Activated CD4-positive, alpha-beta T cell treated with anti-CD3 and anti-CD28 coated beads, Interleukin-2, Interleukin-4, amounts not matched to agents 100 ng/mL and 50 ng/mL, durations not matched to agents 16 hours and 8 hours (primary cell): ENCODE results near the gene SCN10A.

ENCODE experiments used
- DNase-seq: peaks from one replicate; pipeline ENCODE4 v3.0.0-alpha.2; 2020; ENCODE audit warnings: low spot score

The SCN10A gene

DNA sequence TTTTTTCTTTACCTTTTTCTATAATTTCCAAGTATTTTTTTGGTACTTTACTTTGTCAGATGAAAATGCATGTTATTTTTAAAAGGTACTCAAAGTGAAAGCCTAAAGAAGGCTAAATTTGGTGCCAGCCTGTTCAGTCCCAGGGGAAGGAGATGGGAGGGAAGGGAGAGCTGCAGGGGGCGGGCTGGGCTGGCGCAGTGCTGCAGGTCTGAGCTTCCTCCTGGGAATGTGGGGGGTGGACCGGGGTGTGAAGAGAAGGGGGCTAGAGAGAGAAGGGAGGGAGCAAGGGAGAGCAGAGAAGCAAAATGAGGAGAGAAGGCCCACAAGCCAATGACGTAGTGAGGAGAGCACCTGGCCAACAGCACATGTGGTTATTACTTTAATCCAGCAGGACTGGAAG lies 95.6 kb downstream of the SCN10A start:
- DNase-seq = no peak

GRCh38 chr3:38717355-38718240 lies 98.4 kb downstream of the SCN10A start:
- no peak for DNase-seq

DNA sequence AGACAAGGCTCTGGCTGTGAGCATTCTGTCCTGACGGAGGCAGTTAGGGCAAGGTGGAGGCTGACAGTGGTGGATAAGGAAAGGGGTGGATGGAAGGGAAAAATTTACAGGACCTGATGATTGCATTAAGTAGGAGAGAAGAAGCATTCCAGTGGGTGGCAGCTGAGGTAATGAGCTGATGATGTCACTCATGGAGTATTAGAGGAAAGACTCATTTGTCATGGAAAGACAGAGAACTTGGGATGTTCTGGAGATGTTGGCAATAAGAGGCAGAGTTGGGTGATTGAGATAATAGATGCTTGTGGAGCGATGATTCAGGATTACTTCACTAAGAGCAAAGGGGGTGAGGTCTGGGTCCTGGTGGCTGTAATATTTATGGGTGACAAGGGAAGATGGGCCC lies 102.9 kb downstream of the SCN10A start:
- no peak for DNase-seq

DNA sequence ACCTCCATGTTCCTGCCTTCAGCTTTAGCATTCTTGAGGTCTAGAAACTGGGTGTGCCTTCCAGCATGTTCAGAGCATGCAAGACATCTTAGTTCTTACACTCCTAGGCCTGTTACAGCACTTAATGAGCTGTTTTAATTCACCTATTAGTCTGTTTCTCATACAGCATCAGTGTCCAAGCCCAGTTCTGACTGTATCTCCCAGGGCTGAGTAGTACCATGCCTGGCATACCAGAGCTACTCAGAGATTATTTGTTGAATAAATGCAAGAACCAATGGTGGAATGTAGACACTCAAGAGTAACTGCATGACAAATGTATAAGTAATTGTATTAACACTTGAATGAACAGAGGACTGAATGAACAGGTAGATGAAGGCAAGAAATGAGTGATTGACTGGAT lies 104.7 kb downstream of the SCN10A start:
- no peak for DNase-seq

DNA sequence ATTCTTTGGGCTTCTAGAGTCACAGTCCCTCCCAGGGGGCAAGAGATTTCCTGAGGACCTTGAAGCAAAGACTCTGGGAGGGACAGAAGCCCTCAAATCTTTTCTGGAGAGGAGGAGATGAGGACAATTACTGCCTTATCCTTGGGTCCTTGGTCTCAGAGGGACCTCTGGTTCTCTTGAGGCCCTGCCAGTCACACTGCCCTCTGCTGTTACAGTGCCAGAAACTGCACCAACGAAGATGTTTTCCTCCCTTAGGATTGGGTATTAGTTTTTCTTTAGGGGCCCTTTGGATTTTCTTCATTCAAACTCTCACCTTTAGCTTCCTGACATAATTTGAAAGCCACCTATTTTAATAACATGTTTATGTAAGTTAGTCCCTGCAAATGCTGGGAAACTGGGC lies 108.3 kb downstream of the SCN10A start:
- DNase-seq = no peak

DNA sequence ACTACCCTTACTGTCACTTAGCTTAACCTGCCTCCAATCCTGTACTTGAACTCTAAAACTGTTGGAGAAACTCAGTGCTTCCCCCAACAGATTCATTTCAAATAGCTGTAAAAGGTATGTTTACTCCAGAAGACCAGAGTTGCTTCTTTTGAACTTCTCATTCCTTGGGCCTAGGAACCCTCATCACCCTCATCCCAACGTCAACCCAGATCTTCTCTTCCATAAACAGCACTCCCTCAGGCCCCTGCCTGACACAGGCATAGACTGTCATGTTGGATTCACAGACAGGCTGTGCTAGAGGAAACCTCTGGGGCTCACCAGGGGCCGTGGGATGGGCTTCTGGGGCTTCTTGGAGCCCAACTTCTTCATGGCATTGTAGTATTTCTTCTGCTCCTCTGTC lies 109.1 kb downstream of the SCN10A start:
- no peak for DNase-seq

- no peak for DNase-seq
These were observed 113.8 kb downstream of the SCN10A start for GRCh38 chr3:38702231-38702630.

DNA sequence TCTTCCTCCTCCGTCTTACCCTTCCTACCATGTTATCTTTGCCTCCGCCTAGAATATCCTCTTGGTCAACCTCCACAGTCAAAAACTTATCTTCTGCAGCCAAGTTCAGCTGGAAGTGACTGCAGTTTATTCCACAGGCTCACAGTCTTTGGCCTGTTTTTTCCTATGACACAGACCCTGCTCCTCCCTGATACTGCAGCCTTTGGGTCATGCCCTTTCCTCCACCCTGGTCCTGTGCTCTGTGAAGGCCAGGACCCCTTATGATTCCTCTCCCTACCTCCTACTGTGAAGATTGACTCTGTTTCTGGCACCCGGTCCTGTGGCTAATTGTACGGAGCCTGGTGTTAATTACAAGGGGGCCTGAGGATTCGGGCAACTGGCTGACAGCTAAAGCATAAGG lies 117.3 kb downstream of the SCN10A start:
- no peak for DNase-seq

DNA sequence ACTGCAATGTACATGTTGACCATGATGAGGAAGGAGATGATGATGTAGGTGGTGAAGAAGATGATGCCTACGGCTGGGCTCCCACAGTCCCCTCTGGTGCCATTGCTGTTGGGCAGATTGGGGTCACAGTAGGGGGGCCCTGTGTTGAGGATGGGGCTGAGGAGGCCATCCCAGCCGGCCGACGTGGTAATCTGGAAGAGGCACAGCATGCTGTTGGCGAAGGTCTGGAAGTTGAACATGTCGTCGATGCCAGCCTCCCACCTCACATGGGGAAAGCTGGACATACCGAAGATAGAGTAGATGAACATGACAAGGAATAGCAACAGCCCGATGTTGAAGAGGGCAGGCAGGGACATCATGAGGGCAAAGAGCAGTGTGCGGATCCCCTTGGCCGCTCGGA lies 118.0 kb downstream of the SCN10A start:
- no peak for DNase-seq

DNA sequence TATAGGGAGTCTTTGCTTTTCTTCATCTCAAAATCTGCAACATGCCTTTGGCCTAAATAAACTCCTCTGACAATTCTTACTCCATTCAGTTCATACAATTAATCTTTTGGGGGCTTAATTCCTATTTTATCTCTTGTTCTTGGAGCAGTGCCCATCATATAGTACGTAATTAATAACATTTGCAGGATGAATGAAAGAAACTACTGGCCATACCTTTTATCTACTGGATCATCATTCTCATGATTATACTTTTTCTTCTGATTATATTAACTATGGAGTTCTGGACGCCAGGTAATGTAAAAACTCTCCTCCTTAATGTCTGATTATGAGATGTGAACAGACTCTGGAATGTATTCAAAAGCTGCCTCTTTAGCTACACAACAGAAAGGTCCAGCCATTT lies 120.0 kb downstream of the SCN10A start:
- no peak for DNase-seq

- DNase-seq = no peak
These were observed 125.8 kb downstream of the SCN10A start for GRCh38 chr3:38690185-38690584.

DNA sequence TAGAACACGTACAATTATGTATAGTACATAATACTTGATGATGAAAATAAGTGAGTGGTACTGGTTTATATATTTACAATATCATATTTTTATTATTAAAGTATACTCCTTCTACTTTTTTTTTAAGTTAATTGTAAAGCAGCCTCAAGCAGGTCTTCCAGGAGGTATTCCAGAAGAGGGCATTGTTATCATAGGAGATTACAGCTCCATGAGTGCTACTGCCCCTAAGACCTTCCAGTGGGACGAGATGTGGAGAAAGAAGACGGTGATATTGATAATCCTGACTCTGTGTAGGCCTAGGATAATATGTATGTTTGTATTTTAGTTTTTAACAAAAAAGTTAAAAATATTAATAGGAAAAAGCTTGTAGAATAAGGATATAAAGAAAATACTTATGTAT lies 126.2 kb downstream of the SCN10A start:
- no peak for DNase-seq

GRCh38 chr3:38689346-38689745 lies 126.7 kb downstream of the SCN10A start:
- DNase-seq = no peak

- no peak for DNase-seq
These were observed 128.7 kb downstream of the SCN10A start for GRCh38 chr3:38687321-38687720.

DNA sequence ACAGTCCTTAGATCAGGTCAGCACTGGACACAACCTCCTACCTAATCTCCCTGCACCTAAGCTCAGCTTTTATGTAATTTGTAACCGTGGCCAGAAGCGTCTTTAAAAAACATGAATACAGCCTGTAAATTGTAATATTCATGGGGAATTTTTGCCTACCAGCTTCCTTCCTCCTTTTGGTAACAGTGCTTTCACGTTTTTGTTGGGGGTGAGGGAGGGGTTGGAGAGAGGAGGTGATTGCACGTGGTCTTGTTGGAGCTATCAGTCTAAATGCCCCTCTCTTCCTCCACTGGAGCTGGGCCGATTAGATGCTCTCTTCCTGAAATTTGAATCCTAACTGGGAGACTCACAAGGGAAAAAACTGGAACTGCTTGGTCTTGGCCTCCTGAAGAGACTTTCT lies 131.5 kb downstream of the SCN10A start:
- DNase-seq = no peak

- DNase-seq = no peak
These were observed 146.3 kb downstream of the SCN10A start for GRCh38 chr3:38669668-38670067.

- peak; percentile 11 for DNase-seq
These were observed 153.5 kb downstream of the SCN10A start for GRCh38 chr3:38662544-38662943.

DNA sequence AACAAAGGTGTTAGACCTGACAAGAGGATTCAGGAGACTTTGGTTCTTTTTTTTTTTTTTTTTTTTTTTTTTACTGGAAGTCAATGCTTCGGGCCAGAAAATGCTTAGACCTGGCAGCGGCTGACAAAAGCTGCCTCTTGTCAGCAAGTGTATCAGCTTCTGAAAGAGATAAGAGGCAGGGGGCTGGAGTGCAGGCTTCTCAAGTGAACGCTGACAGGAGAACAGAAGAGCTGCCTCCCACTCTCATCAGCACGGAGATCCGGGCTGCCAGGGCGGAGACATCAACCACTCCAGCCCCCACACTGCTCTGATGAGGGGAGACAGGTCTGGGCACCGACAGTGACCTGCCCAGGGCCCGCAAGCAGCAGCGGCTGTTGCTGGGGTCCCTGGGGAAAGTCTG lies 157.2 kb downstream of the SCN10A start:
- no peak for DNase-seq

- no peak for DNase-seq
These were observed 158.6 kb downstream of the SCN10A start for GRCh38 chr3:38657369-38657768.

- DNase-seq = peak; percentile 43
These were observed 160.2 kb downstream of the SCN10A start for GRCh38 chr3:38655708-38656300.

DNA sequence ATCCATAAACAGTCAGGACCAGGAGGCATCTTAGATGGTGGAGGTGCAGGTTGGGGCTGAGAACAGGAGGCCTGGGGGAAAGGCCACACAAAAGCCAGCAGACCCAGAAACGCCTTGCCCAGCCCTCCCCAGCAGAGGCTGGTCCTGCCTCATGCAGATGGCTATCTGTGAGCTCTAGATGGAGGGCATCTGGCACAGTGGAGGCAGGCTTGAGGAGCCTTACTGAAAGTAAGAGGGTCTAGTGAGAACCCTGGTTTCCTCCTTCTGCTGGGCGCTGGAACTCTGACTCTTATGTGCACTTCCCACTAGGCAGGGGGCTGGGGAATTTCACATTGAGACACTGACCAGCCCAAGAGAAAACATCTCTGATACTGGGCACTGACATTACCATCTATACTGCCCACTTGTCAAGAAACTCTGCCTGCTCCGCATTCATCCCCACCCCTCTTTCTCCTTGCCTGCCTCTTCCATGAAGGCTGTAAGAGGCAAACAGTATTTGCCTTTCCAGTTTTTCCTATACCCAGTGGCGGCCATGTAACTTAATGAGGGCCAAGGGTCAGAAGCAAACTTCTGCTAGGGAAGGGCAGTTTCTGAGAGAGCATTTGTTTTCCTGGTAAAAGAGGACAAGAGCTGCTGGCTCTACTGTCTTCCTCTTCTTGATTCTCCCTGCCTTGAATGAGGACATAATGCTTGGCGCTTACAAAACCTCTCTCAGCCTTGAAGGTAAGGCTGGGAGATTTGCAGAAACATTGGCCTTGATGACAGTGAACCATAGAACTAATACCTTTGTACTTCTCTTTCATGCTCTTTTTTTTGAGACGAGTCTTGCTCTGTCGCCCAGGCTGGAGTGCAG lies 162.1 kb downstream of the SCN10A start:
- no peak for DNase-seq

- DNase-seq = no peak
These were observed 163.1 kb downstream of the SCN10A start for GRCh38 chr3:38652934-38653333.
